Inflammatory macrophage (primary cell): Measurements from ENCODE around the gene TMEM240.
"Not testable (repeated sequence)": the region's sequence is repeated elsewhere in the genome, so short reads cannot be mapped to it uniquely, and the experiment has no call there.

Experiments
- DNase-seq, 2 donors: peaks; one replicate each; pipeline ENCODE4 v3.0.0-alpha.2; 2020 to 2022

TMEM240 gene

GRCh38 chr1:1539310-1540089 lies 924 bp downstream of the TMEM240 start:
- DNase-seq = no peak

- no peak for DNase-seq
These were observed 1.5 kb downstream of the TMEM240 start for GRCh38 chr1:1538989-1539309.

DNA sequence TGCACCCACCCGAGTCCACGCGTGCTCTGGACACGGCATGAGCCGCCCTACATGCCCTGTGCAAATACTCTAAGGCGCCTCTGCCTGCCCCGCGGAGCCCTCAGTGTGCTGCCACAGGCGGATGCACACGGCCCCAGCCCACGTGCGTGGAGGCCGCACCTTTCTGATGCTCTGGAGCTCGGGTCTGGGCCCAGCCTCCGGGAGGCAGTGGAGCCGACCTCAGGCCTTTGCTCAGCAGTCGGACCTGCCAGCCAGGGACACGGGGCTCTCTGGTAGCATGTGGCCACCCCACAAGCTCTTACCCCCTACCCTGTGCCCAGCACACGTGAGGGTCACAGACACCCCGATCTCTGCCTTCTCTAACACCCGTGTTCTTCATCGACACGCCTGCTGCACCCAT lies 2.1 kb downstream of the TMEM240 start:
- DNase-seq = no peak

DNA sequence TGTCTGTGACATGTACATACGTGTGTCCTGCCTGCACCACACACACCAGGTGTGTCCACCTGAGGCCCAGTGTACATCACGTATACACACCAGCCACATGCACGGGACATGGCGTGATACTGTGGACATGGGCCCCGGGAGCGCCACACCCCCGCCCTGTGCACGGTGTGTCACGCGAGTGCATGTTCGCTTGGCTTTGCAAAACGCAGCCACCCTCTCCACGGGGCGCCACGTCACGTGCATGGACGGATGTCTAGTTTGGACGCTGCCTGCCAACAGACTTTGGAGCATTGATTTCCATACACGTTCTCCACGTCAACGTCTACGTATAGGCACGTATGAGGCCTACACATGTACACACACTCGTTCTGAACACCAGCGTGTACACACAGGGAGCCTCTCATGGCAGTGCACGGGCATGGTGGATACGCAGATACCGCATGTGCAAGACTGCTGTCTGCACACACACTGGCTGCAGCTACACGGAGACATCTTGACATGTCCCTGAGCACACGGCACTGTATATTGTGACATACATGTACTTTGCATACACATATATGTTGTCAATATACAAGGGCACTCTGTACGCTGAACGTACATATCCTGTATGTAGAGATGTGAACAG lies 2.7 kb downstream of the TMEM240 start:
- DNase-seq = no peak

GRCh38 chr1:1536938-1537546 lies 3.4 kb downstream of the TMEM240 start:
- DNase-seq = no peak

DNA sequence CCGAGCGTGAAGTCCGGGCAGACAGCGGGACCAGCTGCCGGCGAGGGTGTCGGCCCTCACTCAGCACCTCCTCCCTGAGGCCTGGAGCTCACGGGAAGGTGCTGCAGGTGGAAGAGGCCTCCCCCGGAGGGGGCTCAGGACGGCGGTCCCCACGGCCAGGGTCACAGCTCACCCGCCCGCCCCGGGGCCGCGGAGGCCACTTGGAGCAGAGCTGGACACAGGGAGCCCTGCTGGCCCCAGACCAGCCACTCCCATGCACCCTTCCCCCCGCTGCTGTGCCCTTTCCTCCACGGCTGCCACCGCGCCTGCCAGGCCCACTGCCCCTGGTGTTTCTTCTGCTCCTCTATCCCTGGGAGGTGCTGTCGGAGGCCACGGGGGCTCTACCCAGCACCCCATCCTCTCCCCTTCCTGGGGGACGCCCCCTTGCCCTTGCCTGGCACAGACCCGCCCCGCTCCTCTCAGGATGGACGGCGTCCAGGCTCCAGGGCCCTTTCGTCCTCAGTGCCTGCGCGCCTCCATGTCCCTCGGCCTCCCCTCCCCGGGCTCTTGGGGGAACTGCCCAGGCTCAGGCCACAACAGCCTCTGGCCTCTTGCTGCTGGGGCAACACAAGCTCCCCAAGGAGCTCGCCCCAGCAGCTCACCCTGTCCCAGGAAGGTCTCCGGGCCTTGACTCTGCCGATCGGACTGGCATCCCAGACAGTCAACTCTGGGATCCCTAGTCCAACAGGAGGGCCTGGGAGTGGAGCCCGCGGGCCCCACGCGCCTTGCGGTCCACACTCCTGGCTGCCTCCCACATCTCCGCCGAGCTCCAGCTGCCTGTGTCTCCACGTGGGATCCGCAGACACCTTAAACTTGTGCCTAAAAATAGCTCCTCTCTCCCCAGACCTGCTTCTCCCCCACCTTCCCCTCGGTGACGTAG lies 4.1 kb downstream of the TMEM240 start:
- no peak for DNase-seq

- no peak for DNase-seq
These were observed 5.0 kb downstream of the TMEM240 start for GRCh38 chr1:1535201-1536018.

- DNase-seq = no peak
These were observed 5.8 kb downstream of the TMEM240 start for GRCh38 chr1:1534401-1535154.

DNA sequence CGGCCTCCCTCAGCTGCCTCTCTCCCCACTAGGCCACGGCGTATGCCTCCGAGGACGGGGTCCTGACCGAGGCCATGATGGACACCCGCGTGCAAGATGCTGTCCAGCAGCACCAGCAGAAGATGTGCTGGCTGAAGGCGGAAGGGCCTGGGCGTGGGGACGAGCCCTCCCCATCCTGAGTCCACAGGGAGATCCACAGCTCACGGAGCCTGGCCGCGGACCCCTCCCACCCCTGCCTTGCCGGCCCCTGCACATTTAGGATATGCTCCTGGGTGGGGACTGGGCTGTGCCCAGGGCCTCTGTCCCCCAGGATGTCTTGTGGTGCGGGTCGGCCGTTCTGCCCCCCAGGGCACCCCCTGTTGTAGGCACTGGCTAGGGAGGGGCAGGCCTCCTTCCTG lies 6.5 kb downstream of the TMEM240 start:
- not testable (repeated sequence) for DNase-seq

- DNase-seq = not testable (repeated sequence)
These were observed 7.1 kb downstream of the TMEM240 start for GRCh38 chr1:1533176-1533893.

GRCh38 chr1:1531947-1532346 lies 8.5 kb downstream of the TMEM240 start:
- no peak for DNase-seq

- DNase-seq = no peak
These were observed 10.5 kb downstream of the TMEM240 start for GRCh38 chr1:1529936-1530335.

GRCh38 chr1:1529321-1529720 lies 11.1 kb downstream of the TMEM240 start:
- no peak for DNase-seq

DNA sequence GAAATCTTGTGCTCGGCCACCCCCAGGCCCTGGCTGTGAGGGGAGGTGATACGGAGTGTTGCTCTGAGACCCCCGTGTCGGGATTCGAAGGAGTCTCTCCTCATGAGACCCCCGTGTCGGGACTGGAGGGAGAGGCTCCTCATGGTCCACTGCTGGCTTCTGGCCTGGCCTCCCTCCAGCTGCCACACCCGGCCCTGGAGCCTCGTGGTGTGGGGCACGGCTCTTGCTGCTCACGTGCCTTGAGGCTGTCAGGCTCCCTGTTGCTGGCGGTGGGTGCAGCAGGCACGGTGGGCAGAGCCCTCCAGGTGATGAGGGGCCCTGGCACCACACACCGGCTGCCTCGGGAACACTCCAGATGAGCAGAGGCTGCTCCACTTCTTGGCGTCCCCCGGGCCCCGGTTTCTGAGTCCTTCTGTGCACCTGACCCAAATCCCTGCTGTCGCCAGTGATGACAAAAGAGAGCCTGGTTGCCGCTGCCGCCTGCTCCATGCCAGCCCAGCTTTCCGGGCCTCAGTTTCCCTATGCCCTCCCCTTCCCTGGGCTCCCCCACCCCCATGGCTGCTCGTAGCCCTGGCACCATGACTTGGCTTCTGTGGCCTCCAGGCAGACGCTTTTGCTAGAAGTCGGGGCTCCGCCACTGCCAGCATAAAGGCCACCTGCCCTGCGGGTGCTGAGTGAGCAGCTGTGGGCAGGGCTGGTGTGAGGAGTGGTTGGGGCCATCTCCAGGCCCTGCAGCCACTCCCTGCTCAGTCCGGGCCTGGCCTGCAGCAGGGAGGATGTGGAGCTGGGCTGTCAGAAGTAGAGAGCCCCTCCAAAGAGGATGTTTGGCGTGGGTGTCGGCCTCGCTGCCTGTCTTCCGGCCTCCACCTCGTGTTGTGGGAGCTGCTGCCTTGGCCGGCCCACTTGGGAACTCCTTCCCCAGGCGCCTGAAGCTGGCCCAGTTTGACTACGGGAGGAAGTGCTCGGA lies 11.8 kb downstream of the TMEM240 start:
- no peak for DNase-seq

- no peak for DNase-seq
These were observed 13.2 kb downstream of the TMEM240 start for GRCh38 chr1:1527092-1527816.

GRCh38 chr1:1526476-1526875 lies 13.9 kb downstream of the TMEM240 start:
- not testable (repeated sequence) for DNase-seq

- not testable (repeated sequence) for DNase-seq
These were observed 15.6 kb downstream of the TMEM240 start for GRCh38 chr1:1524750-1525383.

DNA sequence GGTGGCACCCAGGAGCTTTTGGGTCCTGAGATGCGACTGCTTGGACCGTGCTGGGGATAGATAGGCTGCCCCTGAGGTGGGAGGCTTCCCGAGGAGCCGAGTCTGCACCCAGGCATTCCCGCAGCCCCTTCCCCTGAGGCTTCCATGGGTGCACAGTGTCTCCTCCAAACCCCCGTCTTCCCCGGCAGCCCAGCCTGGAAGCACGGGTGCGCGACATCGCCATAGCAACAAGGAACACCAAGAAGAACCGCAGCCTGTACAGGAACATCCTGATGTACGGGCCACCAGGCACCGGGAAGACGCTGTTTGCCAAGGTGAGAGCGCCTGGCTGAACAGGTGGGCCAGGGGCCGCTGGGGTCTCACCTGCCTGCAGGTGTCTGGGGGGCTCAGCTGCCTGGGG lies 16.8 kb downstream of the TMEM240 start:
- DNase-seq = not testable (repeated sequence)
